Skeletal muscle satellite cell (primary cell): Measurements from ENCODE around the gene CT45A5. TPM values are rescaled to one million over a fixed set of nuclear protein-coding genes. Genes with fewer than 3 reads are reported as not detected.
"Not testable (repeated sequence)": the region's sequence is repeated elsewhere in the genome, so short reads cannot be mapped to it uniquely, and the experiment has no call there.

Source experiments
- H3K27me3 ChIP-seq: 2 replicates; pipeline ENCODE4 v1.7.0; 2013; ENCODE audit warnings: low read length; ENCODE audit not compliant: control insufficient read depth, insufficient read depth
- H3K36me3 ChIP-seq: 2 replicates; pipeline ENCODE4 v1.7.0; 2013; ENCODE audit warnings: mild to moderate bottlenecking, control low read depth, low read length; ENCODE audit not compliant: insufficient read depth
- H3K4me1 ChIP-seq: 2 replicates; pipeline ENCODE4 v1.7.0; 2013; ENCODE audit warnings: low read length; ENCODE audit not compliant: control insufficient read depth, insufficient read depth
- H3K4me2 ChIP-seq: 2 replicates; pipeline ENCODE4 v1.7.0; 2013; ENCODE audit warnings: mild to moderate bottlenecking, low read length
- H3K4me3 ChIP-seq: 2 replicates; pipeline ENCODE4 v1.7.0; 2013; ENCODE audit warnings: low read length
- H3K9ac ChIP-seq: 2 replicates; pipeline ENCODE4 v1.7.0; 2013; ENCODE audit warnings: mild to moderate bottlenecking, low read depth, low read length, moderate library complexity
- H3K9me3 ChIP-seq: replicated peaks from 2 replicates; pipeline ENCODE4 v1.7.0; 2013; ENCODE audit warnings: mild to moderate bottlenecking, control low read depth, low read length
- total RNA-seq: library from RNA; depleted of rRNA; stranded (reverse); fragments of >200 nt; gene quantifications from 2 replicates; pipeline ENCODE4 v1.2.3, GENCODE V29; 2012; rRNA removed

CT45A5 gene, protein sequence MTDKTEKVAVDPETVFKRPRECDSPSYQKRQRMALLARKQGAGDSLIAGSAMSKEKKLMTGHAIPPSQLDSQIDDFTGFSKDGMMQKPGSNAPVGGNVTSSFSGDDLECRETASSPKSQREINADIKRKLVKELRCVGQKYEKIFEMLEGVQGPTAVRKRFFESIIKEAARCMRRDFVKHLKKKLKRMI
- total RNA-seq, result not detected in 2 replicates

GRCh38 chrX:135785403-135785802 is at the start of gene CT45A5:
TSS of gene CT45A5 (minus strand) at chrX:135785503. CDS start at chrX:135781729, 3,774 bp downstream.
- H3K27me3 ChIP-seq, H3K4me1 ChIP-seq, H3K36me3 ChIP-seq, H3K9ac ChIP-seq, H3K4me3 ChIP-seq, H3K9me3 ChIP-seq, H3K4me2 ChIP-seq: not testable (repeated sequence)

GRCh38 chrX:135819912-135820311 is 34.6 kb upstream of the CT45A5 start, which contains the start of gene CT45A2:
TSS of gene CT45A2 (minus strand) at chrX:135820012. CDS start at chrX:135816265, 3,747 bp downstream.
- not testable (repeated sequence) for H3K9me3 ChIP-seq, H3K4me3 ChIP-seq, H3K27me3 ChIP-seq, H3K36me3 ChIP-seq, H3K9ac ChIP-seq, H3K4me1 ChIP-seq, H3K4me2 ChIP-seq

DNA sequence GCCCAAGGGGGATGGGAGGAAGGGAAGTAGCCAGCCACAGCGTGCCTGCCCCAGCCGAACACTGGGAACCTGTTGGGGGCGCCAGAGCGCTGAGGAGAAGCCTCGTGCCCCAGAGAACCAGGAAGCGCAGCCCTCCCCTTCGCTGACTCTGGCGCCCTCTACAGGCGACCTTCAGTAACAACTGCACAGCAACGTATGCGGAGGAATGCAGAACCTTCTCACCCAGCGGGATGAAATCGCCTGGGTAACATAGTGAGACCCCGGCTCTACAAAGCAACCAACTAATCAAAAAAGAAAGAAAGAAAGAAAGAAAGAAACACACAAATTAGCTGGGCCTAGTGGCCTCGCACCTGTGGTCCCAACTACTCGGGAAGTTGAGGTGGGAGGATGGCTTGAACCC is 17.4 kb upstream of the CT45A5 start, which contains the start of gene CT45A6:
Gene CT45A6 (minus strand): TSS at position 101 of the 400 bp plus-strand sequence. CDS start 3,794 bp downstream, outside the sequence.
- H3K4me3 ChIP-seq, H3K9ac ChIP-seq, H3K9me3 ChIP-seq, H3K27me3 ChIP-seq, H3K4me1 ChIP-seq, H3K36me3 ChIP-seq, H3K4me2 ChIP-seq: not testable (repeated sequence)

- H3K4me2 ChIP-seq, H3K9me3 ChIP-seq, H3K36me3 ChIP-seq: not testable (repeated sequence)
These were observed 17.2 kb downstream of the CT45A5 start, which contains the start of gene CT45A3 for GRCh38 chrX:135768091-135768490. TSS of gene CT45A3 (minus strand) at chrX:135768191. CDS start at chrX:135764444, 3,747 bp downstream.

DNA sequence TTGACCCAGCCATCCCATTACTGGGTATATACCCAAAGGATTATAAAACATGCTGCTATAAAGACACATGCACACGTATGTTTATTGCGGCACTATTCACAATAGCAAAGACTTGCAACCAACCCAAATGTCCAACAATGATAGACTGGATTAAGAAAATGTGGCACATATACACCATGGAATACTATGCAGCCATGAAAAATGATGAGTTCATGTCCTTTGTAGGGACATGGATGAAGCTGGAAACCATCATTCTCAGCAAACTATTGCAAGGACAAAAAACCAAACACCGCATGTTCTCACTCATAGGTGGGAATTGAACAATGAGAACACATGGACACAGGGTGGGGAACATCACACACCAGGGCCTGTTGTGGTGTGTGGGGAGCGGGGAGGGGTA is 40.6 kb downstream of the CT45A5 start:
- H3K27me3 ChIP-seq, H3K4me2 ChIP-seq, H3K9ac ChIP-seq, H3K9me3 ChIP-seq, H3K4me1 ChIP-seq, H3K4me3 ChIP-seq, H3K36me3 ChIP-seq: not testable (repeated sequence)

More at GRCh38 chrX:135768091-135768490, 17.2 kb downstream of the CT45A5 start, which contains the start of gene CT45A3:
- not testable (repeated sequence) for H3K4me3 ChIP-seq, H3K27me3 ChIP-seq, H3K4me1 ChIP-seq, H3K9ac ChIP-seq

DNA sequence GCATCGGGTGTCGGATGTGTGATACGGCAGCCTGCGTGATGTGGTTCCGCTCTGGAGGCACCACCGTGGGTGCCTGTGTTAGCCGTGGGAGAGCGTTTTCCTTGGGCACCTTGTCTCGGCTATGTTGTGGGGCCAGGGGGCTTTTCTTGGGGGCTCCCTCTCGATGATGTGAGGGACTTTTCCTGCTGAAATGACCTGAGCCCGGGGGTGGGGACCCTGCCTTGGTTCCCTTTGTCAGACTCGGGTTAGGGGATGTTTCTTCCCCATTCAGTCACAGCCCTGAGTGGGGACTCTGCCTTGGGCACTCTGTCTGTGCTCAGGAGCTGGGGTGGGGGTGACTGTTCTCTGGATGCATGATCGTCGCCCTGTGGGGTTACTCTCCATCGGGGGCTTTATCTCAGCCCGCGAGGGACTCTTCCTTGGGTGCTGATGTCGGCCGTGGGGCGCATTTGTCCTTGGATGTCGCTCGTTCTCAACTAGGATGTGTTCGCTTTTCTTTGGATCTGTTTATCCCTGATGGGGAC is 44.0 kb downstream of the CT45A5 start:
- Histone ChIP-seq H3K27me3 (no peaks in the 10 kb centered on the region), H3K9me3 (no peaks in the 10 kb centered on the region), H3K4me2 (no peak overlapping the region), H3K9ac (no peak overlapping the region), H3K36me3 (no peaks in the 10 kb centered on the region), H3K4me1 (no peaks in the 10 kb centered on the region), H3K4me3 (no peak overlapping the region)

DNA sequence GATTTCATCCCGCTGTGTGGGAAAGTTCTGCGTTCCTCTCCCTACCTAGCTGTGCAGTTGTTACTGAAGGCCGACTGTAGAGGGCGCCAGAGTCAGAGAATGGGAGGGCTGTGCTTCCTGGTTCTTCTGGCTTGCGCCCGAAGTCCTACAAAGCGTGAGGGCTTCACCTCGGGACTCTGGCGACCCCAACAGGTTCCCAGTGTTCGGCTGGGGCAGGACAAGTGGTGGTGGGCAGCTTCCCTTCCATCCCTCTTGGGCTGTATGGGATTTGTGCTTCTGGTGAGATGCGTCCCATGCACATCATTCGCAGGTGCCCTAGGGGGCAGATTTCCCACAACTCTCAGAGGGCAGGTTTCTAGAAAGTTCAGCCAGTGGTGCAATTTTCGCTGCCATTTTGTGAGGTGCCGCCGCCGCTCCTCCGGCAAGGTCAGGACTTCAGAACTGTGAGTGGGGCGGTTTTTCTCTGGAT is 44.6 kb downstream of the CT45A5 start:
- Histone ChIP-seq H3K4me3 (no peak overlapping the region), H3K9ac (no peak overlapping the region), H3K27me3 (no peaks in the 10 kb centered on the region), H3K9me3 (no peaks in the 10 kb centered on the region), H3K36me3 (no peaks in the 10 kb centered on the region), H3K4me1 (no peaks in the 10 kb centered on the region), H3K4me2 (no peak overlapping the region)

- Histone ChIP-seq H3K4me2 (no peak overlapping the region), H3K4me1 (no peaks in the 10 kb centered on the region), H3K9ac (no peak overlapping the region), H3K27me3 (no peaks in the 10 kb centered on the region), H3K36me3 (no peaks in the 10 kb centered on the region), H3K4me3 (no peak overlapping the region), H3K9me3 (no peaks in the 10 kb centered on the region)
These were observed 47.8 kb downstream of the CT45A5 start for GRCh38 chrX:135737366-135738071.

DNA sequence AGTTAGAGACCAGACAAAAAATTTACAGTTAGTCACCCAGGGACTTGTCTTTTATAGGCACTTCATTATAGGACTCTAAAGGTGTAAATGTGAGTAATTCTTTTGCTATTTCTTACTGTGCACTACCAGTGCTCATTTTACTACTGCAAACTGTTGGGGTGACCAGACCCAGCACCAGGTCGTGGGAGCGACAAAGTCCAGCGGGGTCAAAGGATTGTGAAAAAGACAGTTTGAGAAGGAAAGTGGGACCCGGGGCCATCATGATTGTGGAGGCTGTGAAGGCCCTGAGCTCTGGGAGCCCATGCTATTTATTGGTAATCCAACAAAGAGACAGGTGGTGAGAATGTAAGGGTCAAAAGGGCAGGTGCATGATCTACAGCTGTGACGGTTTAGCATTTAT is 50.6 kb downstream of the CT45A5 start:
- H3K4me2 ChIP-seq, H3K4me1 ChIP-seq, H3K9ac ChIP-seq, H3K4me3 ChIP-seq, H3K9me3 ChIP-seq, H3K27me3 ChIP-seq, H3K36me3 ChIP-seq: not testable (repeated sequence)
